KBM-7 (cell line): ENCODE data around the gene ZSCAN22.

Experiments used
- DNase-seq: peaks from one replicate; pipeline ENCODE4 v3.0.0-alpha.2; 2015
- in situ Hi-C: fragments of 300-500 bp; cut with MboI; formaldehyde crosslinking; loops from 2 replicates; pipeline ENCODE4 v1.14.3; 2020; ENCODE audit warnings: low sequenced_read_pairs, low pct_unique_long_range_greater_than_20kb, mixed read lengths

Gene ZSCAN22

DNA sequence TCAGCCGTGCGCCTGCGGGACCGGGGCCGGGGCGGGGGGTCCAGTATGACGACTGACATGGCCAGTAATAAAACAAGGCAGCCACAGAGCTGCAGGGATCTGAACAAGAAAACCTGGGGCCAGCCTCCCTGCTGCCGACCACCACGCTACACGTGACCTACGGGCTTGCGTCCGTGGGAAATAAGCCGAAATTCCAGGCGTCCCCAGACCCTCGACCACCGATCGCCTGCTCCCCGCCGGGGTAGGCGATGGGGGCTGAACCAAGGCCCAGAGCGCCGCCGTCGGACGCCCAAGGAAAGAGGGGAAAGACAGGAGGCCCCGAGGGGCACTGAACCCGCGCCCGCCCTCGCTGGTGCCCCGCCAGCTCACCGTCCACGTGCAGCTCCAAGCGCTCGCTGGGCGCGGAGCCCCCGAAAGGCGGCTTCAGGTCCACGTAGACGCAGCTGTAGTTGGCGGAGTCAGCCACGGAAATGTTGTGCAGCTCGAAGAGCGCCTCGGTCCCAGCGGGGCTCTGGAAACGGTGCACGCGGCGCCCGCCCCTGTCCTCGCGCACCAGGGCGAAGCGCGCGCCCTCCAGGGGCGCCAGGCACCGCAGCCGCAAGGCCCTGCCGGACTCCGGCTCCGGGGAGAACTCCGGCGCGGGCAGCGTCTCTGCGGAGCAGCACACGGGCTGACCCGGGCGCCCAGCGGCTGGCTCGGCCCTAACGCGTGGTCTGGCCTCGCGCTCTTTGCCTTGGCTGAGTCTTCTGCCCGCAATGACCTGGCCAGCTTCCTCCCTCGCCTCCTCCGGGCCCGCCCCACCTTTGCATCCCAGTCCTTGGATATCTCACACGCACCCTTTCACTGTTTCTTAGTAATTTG, 23.4 kb downstream of the ZSCAN22 start:
- no peak for DNase-seq
- in situ Hi-C loops, result no loop called here

- DNase-seq, result no peak
- in situ Hi-C loops, result no loop called here
Measured at GRCh38 chr19:58350871-58351557, 24.2 kb downstream of the ZSCAN22 start.

GRCh38 chr19:58351558-58351878, 24.7 kb downstream of the ZSCAN22 start:
- DNase-seq, result no peak
- in situ Hi-C loops, result no loop called here

DNA sequence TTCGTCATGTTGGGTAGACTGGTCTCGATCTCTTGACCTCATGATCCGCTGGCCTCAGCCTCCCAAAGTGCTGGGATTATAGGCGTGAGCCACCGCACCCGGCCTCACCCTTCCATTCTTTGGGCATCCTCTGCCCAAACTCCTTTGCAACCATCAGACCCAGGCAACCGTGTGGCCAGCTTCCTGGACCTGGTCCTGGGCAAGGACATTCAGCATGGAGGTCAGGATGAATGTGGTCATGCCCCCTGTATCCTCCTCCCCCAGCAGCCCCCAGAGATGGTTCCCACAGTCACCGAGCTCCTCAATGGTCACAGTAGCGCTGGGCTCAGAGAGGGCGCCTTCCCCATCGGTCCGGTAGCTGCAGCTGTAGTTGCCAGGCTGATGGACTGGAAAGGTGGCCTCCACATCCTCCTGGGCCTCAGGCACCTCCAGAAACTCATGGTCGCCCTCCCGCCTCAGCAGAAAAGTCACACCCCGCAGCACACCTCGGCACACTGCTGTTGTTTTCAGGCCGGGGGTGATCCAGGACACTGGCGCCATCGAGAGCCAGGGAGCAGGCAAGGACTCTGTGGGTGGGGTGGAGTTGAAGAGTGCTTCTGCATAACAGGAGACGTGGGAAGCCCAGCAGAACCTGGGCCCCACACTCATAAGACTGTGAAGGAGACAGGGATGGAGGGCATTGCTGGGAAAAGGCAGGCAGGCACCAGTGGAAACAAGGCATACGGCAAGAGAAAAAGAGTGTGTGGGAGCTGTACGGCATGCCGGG, 25.4 kb downstream of the ZSCAN22 start:
- in situ Hi-C loops, result no loop called here
- no peak for DNase-seq

DNA sequence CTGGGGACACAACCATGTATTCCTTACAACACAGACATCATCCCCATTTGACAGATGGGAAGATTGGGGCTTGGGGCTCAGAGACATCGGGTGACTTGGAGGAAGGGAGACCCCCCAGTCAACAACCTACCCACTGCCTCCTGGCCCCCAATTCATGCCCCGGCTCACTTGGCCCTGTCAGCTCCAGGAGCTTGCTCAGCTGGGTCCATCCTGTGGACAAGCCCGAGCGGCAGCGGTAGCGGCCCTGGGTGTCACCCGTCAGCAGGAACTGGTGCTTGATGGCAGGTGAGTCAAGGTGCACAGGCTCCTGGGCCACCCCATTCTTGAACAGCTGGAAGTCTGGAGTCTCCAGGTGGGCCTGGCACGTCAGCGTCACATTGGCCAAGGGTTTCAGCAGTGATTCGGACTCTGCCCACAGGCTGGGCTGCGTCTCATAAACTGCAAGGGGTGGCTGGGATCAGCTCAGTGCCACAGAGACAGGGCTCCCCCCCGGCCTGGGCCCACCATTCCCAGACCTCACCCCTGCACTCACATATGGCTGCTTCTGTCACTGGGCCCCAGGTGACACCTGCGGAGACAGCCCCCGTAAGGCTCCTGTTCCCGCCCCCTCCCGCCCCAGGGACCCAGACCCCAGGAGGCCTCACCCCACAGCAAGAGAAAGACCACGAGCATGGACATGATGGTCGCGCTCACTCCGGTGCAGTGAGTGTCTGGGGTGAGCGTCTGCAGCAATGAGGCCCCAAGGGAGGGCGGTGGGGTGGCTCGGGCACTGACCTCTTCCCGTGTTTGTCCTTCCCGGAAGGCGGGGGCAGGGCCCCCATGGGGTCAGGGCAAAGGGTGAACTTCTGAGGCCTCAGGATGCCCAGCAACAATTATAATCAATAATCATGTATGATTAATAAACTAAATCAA, 26.2 kb downstream of the ZSCAN22 start, which contains the start of gene A1BG:
A1BG (minus strand) TSS at position 733 of the 912 bp plus-strand sequence; CDS start at position 678, 55 bp downstream.
- no peak for DNase-seq
- in situ Hi-C loops, result no loop called here

DNA sequence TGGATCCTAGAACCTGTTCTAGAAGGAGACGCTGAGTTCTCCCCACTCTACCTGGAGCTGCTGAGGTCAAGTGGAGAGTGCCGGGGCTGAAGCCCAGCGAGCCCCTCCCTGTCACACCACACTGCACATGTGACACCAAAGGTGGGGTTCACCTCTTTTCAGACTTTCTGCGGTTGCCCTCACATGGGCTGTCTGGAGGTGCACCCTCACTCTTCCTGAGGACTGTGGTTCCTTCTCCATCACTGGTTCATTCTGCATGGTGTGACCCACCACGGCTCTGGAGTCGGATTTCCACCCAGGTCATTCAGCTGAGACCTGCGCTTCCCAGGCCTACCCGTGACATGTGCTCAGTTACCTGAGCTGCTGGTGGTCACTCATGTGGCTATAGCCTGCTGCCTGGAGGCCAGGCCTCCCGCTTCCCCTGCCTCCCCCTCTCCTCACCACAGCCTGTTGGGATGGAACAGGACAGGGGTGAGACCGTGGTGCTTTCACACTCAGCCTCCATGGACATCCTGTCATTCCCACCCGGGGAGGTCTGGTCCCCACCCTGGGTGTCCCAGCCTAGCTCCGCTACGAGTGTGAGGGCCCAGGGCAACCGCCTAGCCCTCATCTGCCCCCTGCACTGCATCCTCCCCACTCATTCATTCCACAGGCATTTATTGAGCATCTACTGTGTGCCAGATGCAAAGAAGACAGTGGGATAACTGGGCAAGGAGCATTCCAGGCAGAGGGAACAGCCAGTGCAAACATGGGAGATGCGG, 27.1 kb downstream of the ZSCAN22 start:
- in situ Hi-C loops, result no loop called here

GRCh38 chr19:58354478-58355030, 27.8 kb downstream of the ZSCAN22 start:
- DNase-seq, result no peak
- in situ Hi-C loops, result no loop called here

More for the DNA sequence above, 27.1 kb downstream of the ZSCAN22 start:
- DNase-seq, result no peak

GRCh38 chr19:58355215-58355796, 28.5 kb downstream of the ZSCAN22 start:
- no peak for DNase-seq
- in situ Hi-C loops, result no loop called here

- in situ Hi-C loops, result no loop called here
Measured at GRCh38 chr19:58355908-58356765, 29.3 kb downstream of the ZSCAN22 start.

GRCh38 chr19:58356766-58357480, 30.1 kb downstream of the ZSCAN22 start:
- DNase-seq, result no peak
- in situ Hi-C loops, result no loop called here

More at GRCh38 chr19:58355908-58356765, 29.3 kb downstream of the ZSCAN22 start:
- DNase-seq, result no peak

DNA sequence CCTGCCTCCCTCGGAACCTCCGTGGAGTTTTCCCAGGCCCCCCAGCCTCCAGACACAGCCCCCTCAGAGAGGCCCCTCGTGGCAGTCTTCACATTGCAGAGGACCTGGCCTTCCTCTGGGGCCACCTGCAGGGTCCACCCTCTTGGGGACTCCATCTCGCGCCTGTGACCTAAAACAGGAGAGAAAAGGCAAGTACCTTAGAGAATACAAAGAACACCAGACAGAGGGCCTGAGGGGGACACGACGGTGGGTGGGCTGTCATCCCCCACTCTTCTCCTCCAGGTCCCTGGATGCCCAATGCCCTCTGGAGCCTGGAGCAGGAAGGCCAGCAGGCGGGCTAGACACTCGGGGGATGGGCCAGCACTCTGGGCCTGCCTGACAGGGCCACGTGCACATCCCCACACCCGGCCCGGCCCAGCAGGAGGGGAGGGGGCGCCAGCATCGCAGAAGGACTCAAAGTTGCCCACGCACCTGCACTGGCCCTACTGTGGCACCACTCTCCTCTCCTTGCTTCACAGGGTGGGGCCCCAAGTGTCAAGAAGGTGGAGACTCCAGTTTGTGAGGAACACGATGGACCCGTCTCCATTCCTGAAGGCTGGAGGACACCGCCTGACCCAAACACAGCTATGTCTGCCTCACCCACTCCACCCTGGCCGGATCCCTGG, 30.8 kb downstream of the ZSCAN22 start:
- in situ Hi-C loops, result no loop called here
- DNase-seq, result no peak

DNA sequence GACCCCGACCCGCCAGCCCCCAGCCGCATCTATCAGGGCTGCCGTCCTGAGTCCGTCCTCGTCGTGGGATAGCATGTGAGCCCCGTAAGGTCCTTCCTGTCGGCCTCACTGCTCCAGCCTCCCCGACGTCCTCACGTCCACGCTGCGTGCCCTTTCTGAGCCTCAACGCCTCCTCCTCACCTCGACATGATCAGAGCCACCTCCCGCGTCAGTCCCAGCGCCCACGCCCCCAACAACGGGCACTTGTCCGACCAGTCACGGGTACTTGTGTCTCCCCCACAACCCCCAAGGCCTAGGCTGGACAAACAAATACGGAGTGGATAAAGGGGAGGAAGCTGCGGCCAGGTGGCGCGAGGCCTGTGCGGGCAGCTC, 35.1 kb downstream of the ZSCAN22 start:
- no peak for DNase-seq
- in situ Hi-C loops, result no loop called here

- in situ Hi-C loops, result no loop called here
- DNase-seq, result peak; percentile 98
Measured at GRCh38 chr19:58362272-58362994, 35.6 kb downstream of the ZSCAN22 start, which contains the start of gene ZNF497. TSS of gene ZNF497 (minus strand) at chr19:58362751. CDS start at chr19:58357635, 5,116 bp downstream.

DNA sequence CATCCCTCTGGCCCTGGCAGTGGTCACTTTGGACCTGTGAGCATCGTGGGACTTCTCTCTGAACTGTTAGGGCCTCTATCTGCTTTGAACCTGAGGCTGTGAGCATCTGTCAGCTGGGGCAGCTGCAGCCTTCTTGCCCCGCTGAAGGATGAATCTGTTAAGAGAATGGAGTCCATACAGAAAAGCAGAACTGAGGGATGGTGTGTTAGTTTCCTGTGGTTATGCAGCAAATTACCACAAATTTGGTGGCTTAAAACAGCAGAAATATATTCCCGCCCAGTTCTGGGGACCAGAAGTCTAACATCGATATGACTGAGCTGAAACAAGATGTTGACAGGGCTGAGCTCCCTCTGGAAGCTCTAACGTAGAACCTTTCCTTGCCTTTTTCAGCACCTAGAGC, 37.4 kb downstream of the ZSCAN22 start:
- in situ Hi-C loops, result no loop called here
- DNase-seq, result peak; percentile 80
